Activated T-helper 2 cell treated with anti-CD3 and anti-CD28 coated beads, Interferon-gamma antibody, Interleukin-2, Interleukin-4, amounts not matched to agents 10 μg/mL and 5 μg/mL and 100 μg/mL, durations not matched to agents 14 hours and 24 hours and 36 hours (primary cell): ENCODE data around the gene DHODH. TPM values are rescaled to one million over a fixed set of nuclear protein-coding genes. Genes with fewer than 3 reads are reported as not detected.
"Not testable (repeated sequence)": the region's sequence is repeated elsewhere in the genome, so short reads cannot be mapped to it uniquely, and the experiment has no call there.

Source experiments
- DNase-seq: peaks from one replicate; pipeline ENCODE4 v3.0.0; 2021; ENCODE audit warnings: low spot score
- H3K27ac Mint-ChIP-seq: one replicate; pipeline ENCODE4 v1.8.0; 2021; ENCODE audit warnings: mixed read lengths
- H3K27me3 Mint-ChIP-seq: one replicate; pipeline ENCODE4 v1.8.0; 2021; ENCODE audit warnings: low read depth, mixed read lengths
- H3K36me3 Mint-ChIP-seq: one replicate; pipeline ENCODE4 v1.8.0; 2021; ENCODE audit warnings: low read depth, mixed read lengths
- H3K4me1 Mint-ChIP-seq: one replicate; pipeline ENCODE4 v1.8.0; 2021; ENCODE audit warnings: low read depth, mixed read lengths
- H3K4me3 Mint-ChIP-seq: one replicate; pipeline ENCODE4 v1.8.0; 2021; ENCODE audit warnings: low read depth, mild to moderate bottlenecking, moderate library complexity, mixed read lengths
- H3K9me3 Mint-ChIP-seq: one replicate; pipeline ENCODE4 v1.8.0; 2021; ENCODE audit warnings: mixed read lengths
- intact Hi-C: fragments of 100-400 bp; cut with micrococcal nuclease; formaldehyde crosslinking; loops from one replicate; pipeline ENCODE4 v1.15.1; 2023
- total RNA-seq: library from RNA; stranded (reverse); gene quantifications from 2 replicates; pipeline ENCODE4 v1.2.3, GENCODE V29; 2022

The DHODH gene
- total RNA-seq, 1 donor from 2014 or later = 27.1 TPM

- intact Hi-C loops = no loop called here
- no peaks in the 10 kb centered on the region for H3K27me3 Mint-ChIP-seq
Observed at GRCh38 chr16:72072514-72073342, 64.2 kb downstream of the DHODH start.

GRCh38 chr16:72073560-72074230 is 65.2 kb downstream of the DHODH start:
- H3K27ac Mint-ChIP-seq = no peak overlapping the region
- H3K4me3 Mint-ChIP-seq = no peak overlapping the region
- H3K4me1 Mint-ChIP-seq = no peaks in the 10 kb centered on the region
- DNase-seq = no peak
- H3K36me3 Mint-ChIP-seq = no peaks in the 10 kb centered on the region
- no peaks in the 10 kb centered on the region for H3K27me3 Mint-ChIP-seq
- H3K9me3 Mint-ChIP-seq = no peaks in the 10 kb centered on the region
- intact Hi-C loops = no loop called here

More at GRCh38 chr16:72072514-72073342, 64.2 kb downstream of the DHODH start:
- Mint-ChIP-seq H3K4me3 (no peak overlapping the region), H3K27ac (no peak overlapping the region), H3K9me3 (no peaks in the 10 kb centered on the region), H3K36me3 (no peaks in the 10 kb centered on the region), H3K4me1 (no peaks in the 10 kb centered on the region)
- DNase-seq = no peak

GRCh38 chr16:72075067-72075466 is 66.5 kb downstream of the DHODH start:
- H3K9me3 Mint-ChIP-seq = not testable (repeated sequence)

More at GRCh38 chr16:72075067-72075466, 66.5 kb downstream of the DHODH start:
- H3K27ac Mint-ChIP-seq, H3K4me1 Mint-ChIP-seq, H3K27me3 Mint-ChIP-seq, intact Hi-C loops, H3K4me3 Mint-ChIP-seq, DNase-seq, H3K36me3 Mint-ChIP-seq: not testable (repeated sequence)

Other genes starting within 250 kb of the DHODH start
- gene AP1G1, start 199.9 kb upstream of the DHODH start, total RNA-seq = 90.6 and 91.6 TPM in 2 replicates
- 17.2 and 19.7 TPM in 2 replicates for gene ATXN1L, start 162.8 kb upstream of the DHODH start, total RNA-seq
- gene ZNF821, start 124.6 kb upstream of the DHODH start, total RNA-seq = 7.9 and 9.2 TPM in 2 replicates
- gene IST1, start 113.2 kb upstream of the DHODH start, total RNA-seq = 158 and 167 TPM in 2 replicates
- gene PKD1L3, start 8.3 kb upstream of the DHODH start, total RNA-seq = not detected in 2 replicates
- not detected in 2 replicates for gene HP, start 45.8 kb downstream of the DHODH start, total RNA-seq
- not detected in 2 replicates for gene HPR, start 54.5 kb downstream of the DHODH start, total RNA-seq
- gene TXNL4B, start 84.9 kb downstream of the DHODH start, total RNA-seq = 16.5 and 17.1 TPM in 2 replicates
- 86.3 and 95.8 TPM in 2 replicates for gene DHX38, start 85.1 kb downstream of the DHODH start, total RNA-seq
- 0.18 TPM in 1 of 2 replicates, not detected in the other for gene PMFBP1, start 163.4 kb downstream of the DHODH start, total RNA-seq